ENCODE measurements around the gene ACOXL.
"Not testable (repeated sequence)": the region's sequence is repeated elsewhere in the genome, so short reads cannot be mapped to it uniquely, and the experiment has no call there.

Gene ACOXL

DNA sequence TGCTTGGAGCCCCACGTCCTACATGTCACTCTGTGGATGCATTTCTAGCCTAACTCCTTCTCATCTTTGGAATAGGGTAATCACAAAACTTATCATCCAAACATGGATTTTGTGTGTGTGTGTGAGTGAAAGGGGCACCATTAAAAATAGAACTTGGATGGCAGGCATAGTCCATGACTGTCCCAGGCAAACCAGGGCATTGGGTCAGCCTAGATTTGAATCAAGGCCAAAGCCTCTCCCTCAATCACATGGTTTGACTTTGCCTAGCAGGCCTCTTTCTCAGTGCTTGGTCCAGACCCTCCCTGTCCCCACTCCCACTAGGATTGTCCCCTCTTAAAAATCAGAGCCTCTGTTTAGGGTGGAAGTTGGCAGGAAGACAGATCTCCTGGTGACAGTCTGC, 320.9 kb downstream of the ACOXL start:
- no peak for DNase-seq (ENCODE audit: low read depth in 1 of 2, low spot score in 1 of 2)

DNA sequence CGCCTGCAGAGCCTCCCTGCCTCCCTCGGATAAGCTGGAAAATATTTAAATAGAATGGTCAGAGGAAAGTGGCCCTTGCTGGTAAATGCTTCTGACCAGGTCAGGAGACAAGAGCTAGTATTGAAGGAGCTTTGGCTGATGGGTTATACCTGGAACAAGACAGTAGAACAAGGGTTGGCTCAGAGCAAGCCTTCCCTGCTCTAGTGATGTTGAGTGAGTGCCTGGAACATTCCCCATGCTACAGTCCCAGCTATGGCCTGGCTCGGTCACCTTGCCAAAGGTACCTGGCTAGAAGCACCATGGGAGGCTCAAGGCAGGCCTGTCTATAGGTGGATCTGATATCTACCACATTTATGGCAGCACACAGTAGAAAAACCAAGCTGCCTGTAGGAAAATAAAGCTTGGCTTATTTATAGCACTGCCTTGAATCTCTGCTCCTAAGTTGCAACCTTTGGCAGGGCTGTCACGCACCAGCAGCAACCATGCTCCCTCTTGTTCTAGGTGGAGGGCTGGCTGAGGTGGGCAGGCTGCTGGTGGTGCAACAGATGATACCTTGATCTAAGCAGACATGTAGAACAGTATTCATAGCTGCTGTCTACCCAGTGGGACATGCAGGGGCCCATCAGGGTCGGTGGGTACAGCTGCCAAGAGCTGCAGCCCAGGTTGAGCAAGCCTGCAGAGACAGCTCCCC, 321.6 kb downstream of the ACOXL start:
- no peak for DNase-seq (ENCODE audit: low read depth in 1 of 2, low spot score in 1 of 2)

DNA sequence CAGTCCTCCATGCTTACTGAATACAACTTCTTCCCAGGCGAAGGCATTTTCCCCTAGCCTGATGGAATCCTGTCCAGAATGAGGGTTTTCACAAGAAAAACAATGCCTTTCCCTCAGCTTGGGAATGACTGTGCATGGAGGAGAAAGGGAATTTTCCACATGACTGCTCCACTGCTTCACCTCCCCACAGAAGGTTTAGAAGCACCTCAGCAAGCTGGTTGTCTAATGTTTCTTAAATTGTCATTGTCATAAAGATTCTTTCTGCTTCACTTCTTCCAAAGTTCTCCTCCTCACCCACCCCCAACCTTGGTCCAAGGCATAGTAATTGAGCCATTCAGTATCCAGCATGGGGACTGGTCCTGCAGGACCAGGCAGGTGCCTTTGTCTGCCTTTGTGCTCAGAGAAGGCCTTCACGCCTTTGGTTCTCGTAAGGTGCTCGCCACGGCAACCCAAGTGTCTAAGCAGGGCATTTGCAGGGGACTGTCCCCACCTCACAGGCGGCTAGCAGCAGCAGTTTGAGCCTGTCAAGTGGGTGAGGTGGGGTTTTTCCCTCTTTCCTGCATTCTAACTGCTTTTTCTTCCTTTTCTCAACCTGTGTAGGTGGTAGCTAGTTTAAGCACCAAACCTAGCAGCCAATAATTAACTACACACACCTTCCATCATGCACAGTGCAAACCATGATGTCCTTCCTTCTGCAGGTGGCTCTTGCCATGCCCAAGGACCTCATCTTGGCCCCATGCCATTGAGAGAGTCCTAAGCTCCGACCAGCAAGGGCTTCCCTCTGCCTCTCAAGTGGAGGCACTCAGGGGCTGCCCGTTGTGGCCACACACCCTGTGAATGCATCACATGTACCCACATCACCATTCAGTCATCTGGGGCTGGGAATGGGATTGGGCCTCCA, 322.7 kb downstream of the ACOXL start:
- peak in 1 of 2 donors; percentile 12 for DNase-seq (ENCODE audit: low read depth in 1 of 2, low spot score in 1 of 2)

DNA sequence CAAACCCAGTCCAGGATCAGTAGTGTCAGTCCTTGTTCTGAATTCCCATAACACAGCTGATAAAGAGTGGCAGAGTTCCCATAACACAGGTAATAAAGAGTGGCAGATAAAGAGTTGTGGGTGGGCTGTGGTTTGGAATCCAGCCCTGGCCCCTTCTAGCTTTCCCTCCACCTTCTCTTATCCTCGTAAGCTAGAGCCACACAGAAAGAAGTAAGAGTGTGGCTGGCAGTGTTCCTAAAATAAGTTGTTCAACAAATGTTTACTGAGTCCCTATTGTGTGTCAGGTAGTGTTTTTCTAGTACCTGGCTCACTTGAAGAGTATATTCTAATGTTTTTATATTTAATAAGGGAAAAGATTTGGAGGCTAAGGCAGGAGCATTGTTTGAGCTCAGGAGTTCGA, 323.4 kb downstream of the ACOXL start:
- DNase-seq (ENCODE audit: low read depth in 1 of 2, low spot score in 1 of 2), result no peak

DNA sequence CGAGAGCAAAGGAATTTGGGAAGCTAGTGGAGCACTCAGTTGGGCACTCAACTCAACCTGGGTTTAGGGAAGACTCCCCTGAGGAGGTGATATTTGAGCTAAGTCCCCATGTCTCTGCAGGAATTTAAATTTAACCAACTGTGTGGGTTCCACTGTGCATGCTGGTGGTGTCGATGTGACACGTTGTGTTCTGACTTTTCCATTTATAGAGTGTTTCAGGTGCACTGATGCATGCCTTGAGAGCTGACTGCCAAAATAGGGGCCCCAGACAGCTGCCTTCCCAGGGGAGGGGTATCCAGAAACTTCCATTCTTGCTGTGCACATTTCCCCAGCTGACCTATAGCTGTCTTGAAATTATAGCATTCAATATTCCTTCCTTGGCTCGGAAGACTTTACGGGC, 324.7 kb downstream of the ACOXL start:
- DNase-seq (ENCODE audit: low read depth in 1 of 2, low spot score in 1 of 2), result no peak

DNA sequence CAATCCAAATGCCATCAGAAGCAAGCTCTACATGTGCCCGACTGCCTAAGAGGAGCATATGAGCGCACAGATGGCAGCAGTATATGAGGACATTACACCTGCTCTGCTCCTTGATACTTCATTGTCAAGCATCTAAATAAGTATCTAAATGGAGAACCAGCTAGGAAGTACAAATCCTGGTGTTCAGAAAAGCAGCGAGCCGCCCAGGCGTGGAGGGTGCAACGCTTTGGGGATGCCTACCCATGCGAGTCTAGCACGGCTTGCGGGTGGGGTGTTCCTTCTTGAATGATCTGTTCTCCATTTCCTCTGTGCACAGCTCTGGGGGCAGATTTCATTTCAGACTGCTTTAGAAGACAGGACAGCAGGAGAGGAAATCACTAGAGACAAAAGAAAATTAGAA, 325.3 kb downstream of the ACOXL start:
- DNase-seq (ENCODE audit: low read depth in 1 of 2, low spot score in 1 of 2), result no peak

DNA sequence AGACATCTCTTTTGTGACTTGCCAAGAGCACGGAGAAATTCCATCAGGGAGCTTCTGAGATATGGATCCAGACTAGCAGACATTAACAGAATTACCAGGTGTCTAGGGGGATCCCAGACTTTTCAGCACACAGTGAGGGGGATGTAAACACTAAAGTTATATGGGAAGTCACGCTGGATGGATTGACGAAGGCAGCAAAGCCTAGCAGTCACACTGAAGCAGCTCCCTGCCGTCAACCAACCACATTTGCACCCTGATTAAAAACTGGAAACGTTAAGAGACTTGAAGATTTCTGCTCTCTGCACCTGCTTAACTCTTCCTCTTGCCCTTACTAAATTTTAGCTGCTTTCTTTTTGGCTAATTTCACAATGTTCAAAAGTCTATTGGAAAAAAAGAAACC, 325.9 kb downstream of the ACOXL start:
- DNase-seq (ENCODE audit: low read depth in 1 of 2, low spot score in 1 of 2), result no peak

DNA sequence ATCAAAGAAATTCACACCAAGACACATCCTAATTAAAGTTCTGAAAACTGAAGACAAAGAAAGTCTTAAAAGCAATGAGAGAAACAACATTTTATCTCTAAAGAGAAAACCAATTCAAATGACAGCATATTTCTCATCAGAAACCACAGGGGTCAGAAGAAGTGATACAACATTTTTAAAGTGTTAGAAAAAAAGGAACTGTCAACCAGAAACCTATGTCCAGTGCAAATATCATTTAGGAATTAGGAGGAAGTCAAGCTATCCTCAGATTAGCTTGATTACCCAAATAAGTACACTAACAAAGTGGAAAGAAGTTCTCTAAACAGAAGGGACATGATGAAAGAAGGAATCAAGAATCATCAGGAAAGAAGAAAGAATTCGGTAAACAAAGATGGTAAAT, 328.8 kb downstream of the ACOXL start:
- no peak for DNase-seq (ENCODE audit: low read depth in 1 of 2, low spot score in 1 of 2)

DNA sequence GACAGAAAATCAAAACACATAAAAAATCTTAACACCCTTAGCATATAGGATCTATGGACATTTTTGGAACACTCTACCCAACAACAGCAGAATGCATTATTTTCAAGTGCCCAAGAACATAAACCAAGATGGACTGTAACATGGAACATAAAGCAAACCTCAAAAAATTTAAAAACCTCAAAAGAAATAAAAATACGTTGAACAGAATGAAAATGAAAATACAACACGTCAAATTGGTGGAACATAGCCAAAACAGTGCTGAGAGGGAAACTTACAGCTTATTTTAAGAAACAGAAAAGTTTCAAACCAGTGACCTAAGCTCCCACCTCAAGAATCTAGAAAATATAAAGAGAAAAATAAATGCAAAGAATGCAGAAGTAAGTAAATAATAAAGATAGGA, 330.0 kb downstream of the ACOXL start:
- DNase-seq (ENCODE audit: low read depth in 1 of 2, low spot score in 1 of 2), result no peak

DNA sequence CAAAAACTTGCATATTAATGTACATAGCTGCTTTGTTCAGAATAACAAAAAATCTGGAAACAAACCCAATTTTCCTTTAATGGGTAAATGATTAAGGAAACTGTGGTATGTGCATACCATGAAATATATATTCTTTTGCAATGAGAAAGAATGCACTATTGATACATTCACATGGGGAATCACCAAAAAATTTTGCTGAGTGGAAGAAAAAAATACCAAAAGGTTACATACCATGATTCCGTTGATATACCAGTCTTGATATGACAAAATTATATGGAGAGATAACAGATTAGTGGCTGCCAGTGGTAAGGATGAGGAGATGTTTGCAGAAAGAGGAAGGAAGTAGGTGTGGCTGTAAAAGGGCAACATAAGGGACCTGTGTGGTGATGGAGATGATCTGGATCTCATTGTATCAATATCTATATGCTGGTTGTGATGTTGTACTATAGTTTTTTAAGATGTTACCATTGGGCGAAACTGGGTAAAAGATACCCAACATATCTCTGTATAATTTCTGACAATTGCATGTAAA, 333.8 kb downstream of the ACOXL start:
- DNase-seq (ENCODE audit: low read depth in 1 of 2, low spot score in 1 of 2), result no peak

DNA sequence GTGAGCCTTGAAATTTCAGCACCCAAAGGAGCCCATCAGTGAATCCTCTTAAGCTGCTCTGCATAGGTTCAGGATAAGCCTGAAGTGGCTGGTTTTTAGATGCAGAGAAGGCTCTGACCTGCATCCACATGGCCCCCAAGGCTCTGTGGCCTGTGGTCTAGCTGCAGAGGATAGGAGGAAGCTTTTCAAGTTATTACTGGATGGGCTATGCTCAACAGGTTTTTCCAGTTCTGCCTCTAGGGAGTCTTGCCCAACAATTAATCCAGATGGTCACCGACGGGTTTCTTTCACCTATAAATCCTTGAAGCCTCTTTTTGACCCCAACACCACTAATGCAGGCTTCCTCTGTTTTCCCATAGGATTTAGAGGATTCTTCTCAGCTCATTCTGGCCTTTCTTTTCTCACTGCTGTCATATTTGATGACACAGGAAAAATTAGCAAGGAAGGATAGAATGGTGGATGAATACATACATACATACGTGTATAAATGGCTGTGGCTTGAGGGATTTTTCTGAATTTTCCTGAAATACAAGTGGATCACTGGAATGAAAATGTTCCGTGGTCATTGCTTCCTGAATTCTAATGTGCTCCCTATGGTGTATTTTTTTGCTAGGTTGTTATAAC, 336.2 kb downstream of the ACOXL start:
- DNase-seq (ENCODE audit: low read depth in 1 of 2, low spot score in 1 of 2), result no peak

DNA sequence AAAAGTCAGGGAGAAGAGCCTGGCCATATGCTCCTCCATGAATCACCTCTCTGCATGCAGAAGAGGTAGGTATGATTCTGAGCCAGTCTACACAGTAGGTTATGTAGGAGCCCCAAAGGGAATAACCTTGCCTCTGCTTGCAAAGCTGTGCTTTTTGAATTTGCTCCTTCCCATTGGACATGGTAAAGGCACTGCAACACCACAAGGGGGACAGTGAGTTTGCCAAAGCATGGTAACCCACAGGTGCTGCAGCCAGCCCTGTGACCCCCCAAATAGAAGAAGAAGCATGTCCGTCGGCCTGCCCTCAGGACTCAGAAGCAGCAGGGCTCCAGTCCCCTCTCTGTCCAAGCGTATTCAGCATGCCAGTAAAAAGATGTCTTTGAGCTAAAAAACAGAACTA, 337.3 kb downstream of the ACOXL start:
- no peak for DNase-seq (ENCODE audit: low read depth in 1 of 2, low spot score in 1 of 2)

DNA sequence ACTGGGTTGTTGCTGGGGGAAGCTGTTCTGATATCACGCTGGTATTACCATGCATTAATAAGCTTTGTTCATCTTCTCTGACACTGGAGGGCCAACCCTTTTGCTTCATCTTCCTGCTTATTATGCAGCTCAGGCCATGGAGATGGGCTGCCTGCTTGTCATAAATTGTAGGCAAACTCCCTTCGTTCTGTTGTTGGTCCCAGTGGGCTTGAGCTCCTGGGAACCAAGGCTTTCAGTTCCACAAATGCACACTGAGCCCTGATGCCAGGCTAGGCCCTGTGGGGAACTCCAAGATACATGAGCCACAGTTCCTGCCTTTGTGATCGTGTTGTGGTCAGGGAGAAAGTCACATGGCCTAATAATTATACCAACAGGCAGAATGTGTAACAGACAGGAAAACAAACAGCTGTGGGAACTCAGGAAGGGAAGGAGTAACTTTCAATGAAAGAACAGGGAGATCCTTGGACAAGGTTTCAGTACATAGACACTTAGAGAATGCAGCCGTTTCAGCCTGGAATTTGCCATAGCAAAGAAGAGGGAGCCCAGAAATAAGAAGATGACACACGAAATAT, 339.3 kb downstream of the ACOXL start:
- no peak for DNase-seq (ENCODE audit: low read depth in 1 of 2, low spot score in 1 of 2)

DNA sequence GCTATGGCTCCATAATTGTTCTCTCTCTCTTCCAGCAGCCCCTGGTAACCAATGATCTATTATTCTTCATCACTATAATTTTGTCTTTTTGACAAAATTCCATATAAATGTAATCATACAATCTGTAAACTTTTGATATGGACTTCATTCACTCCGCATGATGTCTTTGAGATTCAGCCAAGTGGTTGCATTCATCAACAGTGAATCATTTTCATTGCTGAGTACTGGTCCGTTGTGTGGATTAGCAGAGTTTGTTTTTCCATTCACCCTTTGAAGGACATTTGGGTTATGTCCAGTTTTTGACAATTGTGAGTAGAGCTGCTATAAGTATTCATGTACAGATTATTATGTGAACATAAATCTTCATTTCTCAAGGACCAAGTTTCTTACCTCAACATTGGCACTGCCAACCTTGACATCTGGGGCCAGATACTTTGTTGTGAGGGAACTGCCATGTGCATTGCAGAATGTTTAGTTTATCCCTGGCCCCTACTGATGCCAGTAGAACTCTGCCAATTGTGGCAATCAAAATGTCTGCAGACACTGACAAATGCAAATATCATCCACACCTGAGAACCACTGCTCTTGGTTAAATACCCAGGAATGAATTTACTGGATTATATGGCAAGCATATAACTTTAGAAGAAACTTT, 340.0 kb downstream of the ACOXL start:
- DNase-seq (ENCODE audit: low read depth in 1 of 2, low spot score in 1 of 2), result no peak

DNA sequence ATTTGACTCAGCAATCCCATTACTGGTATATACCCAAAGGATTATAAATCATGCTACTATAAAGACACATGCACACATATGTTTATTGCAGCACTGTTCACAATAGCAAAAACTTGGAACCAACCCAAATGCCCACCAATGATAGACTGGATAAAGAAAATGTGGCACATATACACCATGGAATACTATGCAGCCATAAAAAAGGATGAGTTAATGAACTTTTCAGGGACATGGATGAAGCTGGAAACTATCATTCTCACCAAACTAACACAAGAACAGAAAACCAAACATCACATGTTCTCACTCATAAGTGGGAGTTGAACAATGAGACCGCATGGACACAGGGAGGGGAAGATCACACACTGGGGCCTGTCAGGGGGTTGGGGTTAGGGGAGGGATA, 350.3 kb downstream of the ACOXL start:
- not testable (repeated sequence) for DNase-seq (ENCODE audit: low read depth in 1 of 2, low spot score in 1 of 2)

DNA sequence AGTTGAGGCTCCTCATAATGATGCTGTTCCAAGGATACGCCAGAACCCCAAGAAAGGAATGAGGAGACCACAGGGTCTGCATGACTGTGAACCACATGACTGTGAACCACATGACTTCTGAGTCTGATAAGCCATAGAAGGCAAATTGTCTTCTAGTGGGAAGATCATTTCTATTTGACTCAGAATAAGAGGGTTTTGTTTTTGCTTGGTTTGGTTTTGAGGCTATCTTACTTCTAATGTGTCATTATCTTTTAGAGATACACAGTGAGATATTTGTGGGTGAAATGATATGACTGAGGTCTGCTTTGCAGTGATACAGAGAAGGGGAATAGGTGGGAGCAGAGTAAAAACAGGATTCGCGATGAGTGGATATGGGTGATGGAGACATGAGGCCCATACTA, 359.4 kb downstream of the ACOXL start:
- no peak for DNase-seq (ENCODE audit: low read depth in 1 of 2, low spot score in 1 of 2)

DNA sequence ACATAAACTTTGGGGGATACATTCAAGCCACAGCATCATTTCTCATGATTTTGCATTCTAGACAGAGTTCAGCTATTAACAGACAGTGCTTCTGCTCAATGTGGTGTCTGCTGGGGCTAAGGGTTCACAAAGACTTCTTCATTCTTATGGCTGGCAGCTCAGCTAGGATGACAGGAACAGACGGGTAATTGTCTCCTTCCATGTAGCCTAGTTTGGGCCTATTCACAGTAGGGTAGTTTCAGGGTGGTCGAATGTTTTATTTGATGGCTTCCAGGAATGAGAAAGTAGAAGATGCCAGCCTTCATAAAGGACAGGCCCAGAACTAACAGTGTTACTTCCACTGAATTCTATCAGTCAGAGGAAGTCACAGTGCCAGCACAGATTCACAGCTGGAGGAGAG, 362.3 kb downstream of the ACOXL start:
- DNase-seq (ENCODE audit: low read depth in 1 of 2, low spot score in 1 of 2), result no peak

DNA sequence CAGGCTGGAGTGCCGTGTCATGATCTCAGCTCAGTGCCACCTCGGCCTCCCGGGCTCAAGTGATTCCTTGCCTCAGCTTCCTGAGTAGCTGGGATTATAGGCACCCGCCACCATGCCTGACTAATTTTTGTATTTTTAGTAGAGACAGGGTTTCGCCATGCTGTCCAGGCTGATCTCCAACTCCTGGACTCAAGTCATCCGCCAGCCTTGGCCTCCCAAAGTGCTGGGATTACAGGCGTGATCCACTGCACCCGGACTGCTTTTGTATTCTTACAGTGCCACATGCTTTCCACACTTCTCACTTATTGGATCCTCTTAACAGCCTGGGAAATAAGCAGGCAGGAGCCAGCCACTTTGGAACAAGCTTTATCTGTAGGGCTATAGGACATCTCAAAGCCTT, 363.1 kb downstream of the ACOXL start:
- no peak for DNase-seq (ENCODE audit: low read depth in 1 of 2, low spot score in 1 of 2)

DNA sequence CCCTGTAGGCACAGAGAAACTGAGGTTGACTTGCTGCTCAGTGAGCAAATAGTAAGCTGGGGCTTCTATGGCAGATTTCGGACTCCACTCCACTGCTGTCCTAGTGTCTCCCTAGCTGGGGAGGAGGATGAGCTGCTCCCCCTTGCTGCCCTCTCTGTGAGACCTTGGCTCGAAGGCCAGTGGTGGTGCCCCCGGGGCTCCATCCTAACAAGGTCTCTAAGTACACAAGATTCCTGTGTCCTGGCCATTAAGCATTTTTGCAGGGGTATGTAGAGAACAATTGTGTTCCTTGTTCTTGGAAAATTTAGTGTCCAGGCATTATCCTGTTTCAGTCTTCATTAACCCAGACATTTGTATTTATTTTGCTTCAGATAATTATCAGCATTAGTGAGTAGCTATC, 367.0 kb downstream of the ACOXL start:
- DNase-seq (ENCODE audit: low read depth in 1 of 2, low spot score in 1 of 2), result no peak

DNA sequence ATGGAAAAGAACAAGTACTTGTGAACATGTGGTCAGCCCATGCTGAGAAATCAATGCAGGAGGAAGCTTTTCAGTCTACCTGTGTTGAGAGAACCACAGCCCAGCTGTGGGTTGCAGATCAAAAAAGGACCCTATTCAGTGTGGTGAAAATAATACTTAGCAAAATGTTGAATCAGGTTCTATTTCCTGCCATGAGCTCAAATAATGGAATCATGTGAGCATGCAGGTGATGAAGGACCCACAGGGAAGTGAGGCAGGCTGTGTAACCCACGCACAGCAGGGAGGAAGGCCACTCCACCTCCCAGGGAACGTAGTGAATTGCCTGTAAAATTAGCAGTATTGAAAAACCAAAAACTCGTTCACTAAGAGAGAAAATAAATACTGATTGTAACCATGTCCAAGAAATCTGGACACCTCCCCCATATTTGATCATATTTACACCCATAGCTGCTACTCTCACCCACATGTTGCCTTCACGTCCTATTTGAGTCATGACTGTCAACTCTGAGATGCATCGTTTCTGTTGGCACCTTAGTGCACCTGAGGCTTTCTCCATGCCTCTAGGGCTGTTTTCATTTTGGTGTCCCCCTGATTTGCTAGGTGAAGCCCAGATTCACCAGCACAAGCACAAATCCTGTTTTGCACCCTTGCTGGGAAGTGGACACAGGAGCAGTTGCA, 367.9 kb downstream of the ACOXL start:
- no peak for DNase-seq (ENCODE audit: low read depth in 1 of 2, low spot score in 1 of 2)

DNA sequence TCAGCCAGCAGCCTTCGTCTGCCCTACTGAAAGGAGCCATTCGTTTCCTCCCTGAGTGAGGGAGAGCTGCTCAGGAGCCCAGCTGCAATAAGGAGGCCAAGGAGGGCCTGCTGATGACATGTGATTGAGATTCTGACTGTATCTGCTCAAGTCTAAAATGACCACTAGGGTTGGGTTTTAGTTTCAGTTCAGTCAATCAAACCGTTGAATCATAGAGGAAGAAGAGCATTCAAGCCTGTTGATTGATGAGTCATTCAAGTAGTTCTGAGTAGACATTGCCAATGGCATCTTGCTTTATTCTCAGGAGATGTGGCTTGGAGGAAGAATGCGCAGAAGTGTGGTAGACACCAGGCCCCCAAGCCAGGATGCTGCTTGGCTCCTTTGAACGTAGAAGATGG, 368.4 kb downstream of the ACOXL start:
- DNase-seq (ENCODE audit: low read depth in 1 of 2, low spot score in 1 of 2), result no peak
